Kidney (tissue), 14 donors: ENCODE data around the gene ANKRD44. TPM values are rescaled to one million over a fixed set of nuclear protein-coding genes. Genes with fewer than 3 reads are reported as not detected.

Experiments used
- DNase-seq, 5 donors: peaks; one replicate each; pipeline ENCODE4 v3.0.0-alpha.2; 2013 to 2020
- FAIRE-seq: peaks from 2 replicates; lab custom pipeline; 2012; peaks lifted over from hg19 to GRCh38; lab: Jason Lieb, UNC
- H3K27ac ChIP-seq, 2 donors: one replicate each; pipeline ENCODE4 v1.7.0; 2013; ENCODE audit warnings: low read depth in 2 of 2, low read length in 2 of 2, inconsistent platforms in 1 of 2
- H3K27me3 ChIP-seq: one replicate; pipeline ENCODE4 v1.7.1; 2013; ENCODE audit warnings: low read length, inconsistent platforms; ENCODE audit not compliant: control insufficient read depth, insufficient read depth
- H3K36me3 ChIP-seq, 3 donors: one replicate each; pipeline versions ENCODE4 v1.7.0 to v1.7.1; 2013; ENCODE audit warnings: low read length in 3 of 3, control low read depth in 1 of 3, inconsistent platforms in 1 of 3; ENCODE audit not compliant: insufficient read depth in 3 of 3, control insufficient read depth in 2 of 3
- H3K4me1 ChIP-seq, 3 donors: one replicate each; pipeline versions ENCODE4 v1.7.0 to v1.7.1; 2013; ENCODE audit warnings: low read length in 3 of 3, inconsistent platforms in 1 of 3, low read depth in 1 of 3; ENCODE audit not compliant: control insufficient read depth in 2 of 3, insufficient read depth in 2 of 3
- H3K4me3 ChIP-seq, 3 donors: one replicate each; pipeline versions ENCODE4 v1.7.0 to v1.8.1; 2013; ENCODE audit warnings: low read length in 3 of 3, control low read depth in 1 of 3, inconsistent platforms in 1 of 3
- H3K9ac ChIP-seq, 3 donors: one replicate each; pipeline versions ENCODE4 v1.7.0 to v1.7.1; 2013; ENCODE audit warnings: low read length in 3 of 3, control low read depth in 1 of 3, inconsistent platforms in 1 of 3
- H3K9me3 ChIP-seq, 3 donors: one replicate each; pipeline versions ENCODE4 v1.7.0 to v1.7.1; 2013; ENCODE audit warnings: low read length in 3 of 3, control low read depth in 1 of 3, inconsistent platforms in 1 of 3; ENCODE audit not compliant: control insufficient read depth in 2 of 3, insufficient read depth in 1 of 3
- CTCF ChIP-seq: IDR thresholded peaks from 3 replicates; pipeline ENCODE4 v1.5.1; 2012; ENCODE audit warnings: mild to moderate bottlenecking, moderate library complexity, borderline replicate concordance; ENCODE audit not compliant: insufficient read depth; ENCODE audit errors: extremely low read depth
- intact Hi-C: fragments of 100-400 bp; cut with DNase I; formaldehyde crosslinking; loops from one replicate; pipeline ENCODE4 v1.11.1; 2022
- polyA plus RNA-seq: library from polyadenylated mRNA; stranded (reverse); fragments of 350-450 nt; fragmentation: Illumina TruSeq; extraction: RNeasy Lipid Tissue Mini Kit (QIAGEN cat#74804); gene quantifications from one replicate; pipeline ENCODE4 v1.2.3, GENCODE V29; 2014; ENCODE audit warnings: low read depth, low replicate concordance; ENCODE audit not compliant: insufficient read depth
- total RNA-seq: library from RNA; stranded (reverse); fragmentation: NEBNext Ultra II Directional; extraction: Animal tissue kit (Norgen Biotek cat#: 25700); gene quantifications from one replicate; pipeline ENCODE4 v1.2.1, GENCODE V29; 2021
- donor health status: control.
- donor health status: control.
- donor health status: control.
- donor health status: control.
- donor health status: control.
- donor health status: DM: yes; HTN: yes; CAD: no.
- donor health status: Normal renal cell carcinoma (clear cell type).

ANKRD44 gene
- total and polyA plus RNA-seq, 2 donors from 2014 or later, result 2.2 to 39.2 TPM

- Histone ChIP-seq H3K27ac (no peak overlapping the region), H3K9ac (no peak overlapping the region), H3K4me1 (peaks cover 0 to 13% (median 0%) of the 10 kb centered on the region in 3 donors), H3K4me3 (no peak overlapping the region), H3K27me3 (no peaks in the 10 kb centered on the region), H3K36me3 (no peaks in the 10 kb centered on the region), H3K9me3 (no peaks in the 10 kb centered on the region)
- no peak for FAIRE-seq
- intact Hi-C loops, result no loop called here
- DNase-seq, result no peak
- no peak for TF ChIP-seq CTCF
Measured at GRCh38 chr2:197103363-197103762, 207.2 kb downstream of the ANKRD44 start.

GRCh38 chr2:197102231-197102630, 208.3 kb downstream of the ANKRD44 start:
- DNase-seq (no peak), FAIRE-seq (no peak)
- Histone ChIP-seq H3K4me3 (no peak overlapping the region), H3K36me3 (no peaks in the 10 kb centered on the region), H3K4me1 (peaks cover 0 to 4% (median 0%) of the 10 kb centered on the region in 3 donors), H3K27me3 (no peaks in the 10 kb centered on the region), H3K9me3 (no peaks in the 10 kb centered on the region), H3K9ac (no peak overlapping the region), H3K27ac (no peak overlapping the region)
- intact Hi-C loops, result no loop called here
- no peak for TF ChIP-seq CTCF

- DNase-seq (no peak), FAIRE-seq (no peak)
- no peak overlapping the region for H3K27ac ChIP-seq
- H3K27me3 ChIP-seq, result no peaks in the 10 kb centered on the region
- H3K4me1 ChIP-seq, result no peaks in the 10 kb centered on the region
- intact Hi-C loops, result no loop called here
- no peak overlapping the region for H3K9ac ChIP-seq
- no peaks in the 10 kb centered on the region for H3K9me3 ChIP-seq
- TF ChIP-seq CTCF, result no peak
- no peak overlapping the region for H3K4me3 ChIP-seq
- no peaks in the 10 kb centered on the region for H3K36me3 ChIP-seq
Measured at GRCh38 chr2:197101519-197101918, 209.1 kb downstream of the ANKRD44 start.
